ENCODE data around the gene GCFC2.
A peak's percentile ranks its signal among the peaks of the same experiment; 100 is the strongest.
"Not testable (repeated sequence)": the region's sequence is repeated elsewhere in the genome, so short reads cannot be mapped to it uniquely, and the experiment has no call there.

Gene GCFC2

DNA sequence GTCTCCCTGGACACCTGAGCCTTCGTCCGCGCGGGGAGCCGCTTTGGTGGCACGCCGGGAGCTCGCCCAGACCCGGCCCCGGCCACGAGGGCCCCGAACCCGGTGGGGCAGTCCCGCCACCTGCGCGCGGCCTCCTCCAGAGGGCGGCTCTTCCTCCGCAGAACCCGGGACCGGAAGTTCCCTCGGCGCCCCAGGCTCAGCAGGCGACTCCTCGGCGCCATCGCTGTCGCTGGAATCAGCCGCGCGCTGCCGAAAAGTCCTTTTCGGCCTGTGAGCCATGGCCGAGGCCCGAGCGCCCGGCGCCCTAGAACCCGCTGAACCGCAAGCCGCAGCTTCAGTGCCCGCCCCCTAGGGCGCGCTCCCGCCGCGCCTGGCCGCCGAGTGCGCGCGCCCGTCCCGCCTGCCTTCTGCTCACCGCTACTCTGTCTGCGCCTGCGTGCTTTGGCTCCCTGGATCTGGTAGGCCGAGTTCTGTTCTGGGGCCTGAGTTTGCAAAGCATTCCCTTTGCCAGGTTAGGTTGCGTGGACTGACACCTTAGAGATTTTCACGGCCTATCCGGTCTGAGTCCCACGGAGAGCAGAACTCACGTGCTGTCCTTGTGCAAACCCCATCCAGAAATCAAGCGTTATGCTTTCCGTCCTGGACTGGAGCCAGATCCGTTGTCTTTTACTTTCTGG, at the start of gene GCFC2:
TSS of gene GCFC2 (minus strand) at position 339 of the 677 bp plus-strand sequence. CDS start at position 279, 60 bp downstream.
- DNase-seq = peak; percentile 90

DNA sequence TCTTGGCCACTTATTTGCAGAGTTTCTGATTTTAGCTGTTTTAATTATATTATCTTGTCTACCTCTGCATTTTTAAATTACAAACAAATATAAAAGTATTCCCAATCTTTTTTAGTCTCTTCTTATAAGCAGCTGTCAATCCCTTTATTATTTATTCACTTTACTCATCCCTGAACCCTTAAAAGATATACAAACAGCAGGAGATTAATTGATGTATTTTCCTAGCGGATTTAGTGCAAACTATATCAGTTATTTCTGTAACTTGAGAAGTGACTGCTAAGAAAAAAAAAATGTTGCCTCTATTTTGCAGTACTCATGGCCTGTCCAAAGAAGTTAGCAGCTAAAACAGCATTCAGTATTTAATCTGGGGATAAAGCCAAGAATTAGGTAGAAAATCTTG, 42.1 kb upstream of the GCFC2 start:
- DNase-seq = no peak

DNA sequence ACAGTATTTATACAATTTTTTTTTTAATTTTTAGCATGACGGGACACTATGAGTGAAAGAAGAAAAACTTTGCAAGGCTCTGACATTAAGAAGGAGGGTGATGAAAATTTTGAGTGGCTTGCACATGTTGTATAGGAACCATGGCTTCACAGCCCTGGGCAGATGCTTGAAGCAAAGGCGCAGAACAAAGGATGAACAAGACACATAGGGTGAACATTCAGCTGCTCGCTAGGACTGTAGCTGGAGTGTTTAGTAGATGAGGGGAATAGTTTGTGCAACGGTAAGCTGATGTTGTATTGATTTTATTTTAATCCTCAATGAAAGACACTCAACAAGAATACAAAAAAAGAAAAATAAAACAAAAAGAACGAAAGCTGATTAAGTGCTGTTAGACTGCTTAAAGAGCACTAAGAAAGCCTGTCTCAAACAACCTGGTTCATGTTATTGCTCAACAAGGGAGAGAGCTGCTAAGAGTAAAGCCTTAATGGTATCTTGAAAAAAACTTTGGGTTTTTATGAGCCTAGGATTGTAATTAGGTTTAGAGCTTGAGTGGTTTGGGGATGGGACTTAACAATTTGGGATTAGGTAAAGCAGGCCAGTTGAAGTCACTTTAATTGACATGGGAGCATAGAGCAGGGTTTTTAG, 41.2 kb upstream of the GCFC2 start:
- DNase-seq = peak; percentile 77

DNA sequence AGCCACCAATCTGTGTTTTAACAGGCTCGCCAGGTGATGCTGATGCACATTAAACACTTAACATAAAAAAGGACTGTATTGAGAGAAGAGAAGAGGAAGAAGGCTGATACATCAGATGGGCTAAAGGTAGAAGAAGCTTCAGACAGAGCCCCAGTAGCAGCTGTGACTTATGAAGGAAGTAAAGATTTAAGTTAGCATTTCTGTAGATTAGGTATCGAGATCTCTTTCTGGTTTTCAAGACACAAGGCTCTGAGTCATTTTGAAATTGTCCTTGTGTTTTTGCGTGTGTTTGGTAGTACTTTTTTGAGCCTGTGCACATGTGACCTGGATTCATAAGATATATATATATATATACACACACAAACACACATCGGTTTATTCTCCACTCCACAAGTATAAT, 40.6 kb upstream of the GCFC2 start:
- DNase-seq = no peak

DNA sequence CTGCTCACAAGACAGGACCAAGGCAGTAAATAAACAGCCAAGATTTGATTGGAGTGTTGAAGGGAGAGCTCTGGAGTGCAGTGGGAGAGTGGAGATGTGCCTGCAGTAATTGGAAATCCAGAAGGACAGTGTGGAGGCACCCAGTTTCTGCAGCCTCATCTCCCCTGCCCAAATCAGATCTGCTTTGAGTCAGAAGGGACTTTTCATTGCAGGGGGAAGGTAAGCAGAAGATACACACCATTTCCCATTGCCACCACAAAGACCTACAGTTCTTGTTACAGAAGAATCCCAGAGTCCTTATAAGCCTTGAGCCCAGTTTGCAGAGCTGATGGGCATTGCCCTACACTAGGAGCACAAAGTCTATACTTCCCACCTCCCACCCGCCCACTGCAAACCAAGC, 27.2 kb upstream of the GCFC2 start:
- DNase-seq = no peak

DNA sequence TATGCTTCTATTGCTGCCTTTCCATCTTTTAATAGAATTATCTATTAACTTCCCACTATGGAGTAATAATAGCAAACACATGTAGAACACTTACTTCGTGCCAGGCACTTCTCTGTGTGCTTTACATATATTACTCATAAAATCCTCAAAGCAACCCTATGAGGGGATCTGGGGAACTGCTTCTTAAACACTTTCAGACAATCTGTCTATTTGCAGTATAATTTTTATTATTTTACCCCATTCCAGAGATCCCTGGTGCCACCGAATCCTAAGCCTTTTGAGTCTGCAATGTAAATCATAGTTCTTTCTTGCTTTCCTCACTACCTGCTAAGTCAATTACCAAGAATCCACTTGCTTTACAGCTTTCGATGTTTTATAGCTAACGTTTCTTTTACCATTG, 25.6 kb upstream of the GCFC2 start:
- no peak for DNase-seq

DNA sequence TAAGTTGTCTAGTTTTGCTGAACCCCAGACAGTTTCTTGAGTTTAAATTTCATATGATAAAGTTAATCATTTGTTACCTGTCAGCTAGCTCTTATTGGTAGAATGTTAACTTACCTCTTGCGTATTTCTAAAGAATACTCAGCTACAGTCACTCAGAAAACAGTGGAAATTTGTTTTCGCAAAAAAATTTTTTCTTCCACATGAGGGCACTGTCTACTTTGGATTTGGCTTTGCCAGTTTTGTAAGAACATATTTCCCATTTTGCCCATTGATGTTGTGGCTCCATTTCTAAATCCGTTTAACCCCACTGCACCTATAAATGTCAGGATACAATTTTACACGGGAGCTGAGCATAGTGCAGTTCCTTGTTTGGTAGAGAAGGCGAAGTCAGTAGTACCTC, 19.1 kb upstream of the GCFC2 start:
- DNase-seq = peak; percentile 40

DNA sequence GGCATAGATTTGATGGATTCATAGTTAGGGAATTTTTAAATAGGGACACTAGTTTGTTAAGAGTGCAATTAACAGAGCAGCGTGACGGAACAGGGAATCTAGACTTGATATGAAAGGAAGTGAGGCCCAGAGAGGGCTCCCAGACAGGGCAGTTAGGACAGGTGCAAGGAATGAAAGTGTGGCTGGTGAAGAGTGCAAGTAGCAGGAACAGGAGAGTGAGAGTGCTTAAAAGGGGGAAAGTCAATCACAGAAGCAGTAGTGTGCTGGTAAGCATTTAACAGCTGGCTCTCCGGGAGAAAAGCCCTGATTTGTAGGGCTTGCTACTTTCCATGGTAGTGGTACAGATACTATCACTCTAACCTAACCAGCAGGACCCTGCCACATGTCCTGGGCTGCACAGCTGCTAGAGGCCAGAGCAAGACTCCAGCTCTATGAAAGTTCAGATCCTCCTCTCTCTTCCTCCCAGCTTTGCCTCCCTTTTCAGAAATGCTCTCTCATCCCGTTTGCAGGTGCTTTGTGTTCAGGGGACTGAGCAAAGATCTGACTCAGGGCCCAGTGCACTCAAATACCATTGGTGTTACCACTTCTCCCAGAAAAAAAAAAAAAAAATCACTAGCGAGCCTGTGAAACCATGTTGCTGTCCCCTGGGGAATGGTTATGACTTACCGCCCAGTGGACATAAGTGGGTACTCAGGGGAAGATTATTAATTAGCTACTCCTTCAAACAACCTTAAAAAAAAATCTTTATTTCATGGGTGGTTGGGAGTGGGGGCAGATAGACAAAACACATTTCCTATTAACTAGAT, 18.1 kb upstream of the GCFC2 start:
- DNase-seq = peak; percentile 72

DNA sequence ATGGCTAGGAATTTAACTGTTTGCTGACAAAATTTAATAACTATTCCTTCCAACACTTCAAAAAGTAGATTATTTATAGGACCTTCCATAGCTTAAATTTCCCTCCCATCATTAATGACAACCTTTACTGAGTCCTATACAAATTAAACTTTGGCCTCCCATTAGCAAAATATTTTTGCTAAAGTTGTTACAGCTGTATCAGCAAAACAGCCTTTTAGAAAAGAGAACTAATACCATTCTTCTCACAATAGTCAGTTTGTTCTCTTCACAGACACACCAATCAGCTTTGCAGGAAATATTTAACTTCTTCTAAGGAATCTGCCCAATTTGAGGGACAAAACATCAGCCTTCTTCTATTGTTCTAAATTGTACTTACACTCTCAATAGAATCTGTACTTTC, 12.0 kb upstream of the GCFC2 start:
- DNase-seq = no peak

DNA sequence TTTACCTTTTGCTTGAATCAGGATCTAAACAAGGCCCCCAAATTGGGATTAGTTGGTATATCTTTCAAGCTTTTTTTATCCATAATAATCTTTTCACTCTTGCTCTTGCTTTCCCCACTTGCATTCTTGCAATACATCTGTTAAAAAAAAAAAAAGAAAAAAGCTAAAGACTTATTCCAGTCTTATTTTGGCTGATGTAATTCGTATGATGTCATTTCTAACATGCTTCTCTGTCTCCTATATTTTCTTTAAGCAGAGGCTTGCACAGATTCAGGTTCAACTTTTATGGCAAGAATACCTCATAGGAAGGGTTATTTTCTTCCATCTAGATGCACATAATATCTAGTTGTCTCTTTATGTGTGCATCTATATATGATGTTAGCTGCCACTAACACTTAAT, 9.8 kb upstream of the GCFC2 start:
- no peak for DNase-seq

DNA sequence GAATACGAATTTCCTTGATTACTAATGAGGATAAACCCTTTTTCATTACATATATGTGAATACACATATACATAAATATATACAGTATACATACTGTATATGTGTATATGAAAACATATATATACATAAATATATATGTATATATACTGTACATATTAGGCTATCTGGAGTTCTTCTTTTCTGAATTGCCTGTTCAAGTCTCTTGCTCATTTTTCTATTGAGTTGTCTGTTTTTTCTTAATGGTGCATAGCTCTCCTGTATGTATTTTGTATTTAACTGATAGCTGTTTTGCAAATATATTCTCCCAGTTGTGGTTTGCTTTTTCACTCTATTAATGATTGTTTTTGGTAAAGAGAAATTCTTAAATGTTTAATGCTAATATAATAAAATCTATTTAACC, 8.9 kb upstream of the GCFC2 start:
- no peak for DNase-seq

DNA sequence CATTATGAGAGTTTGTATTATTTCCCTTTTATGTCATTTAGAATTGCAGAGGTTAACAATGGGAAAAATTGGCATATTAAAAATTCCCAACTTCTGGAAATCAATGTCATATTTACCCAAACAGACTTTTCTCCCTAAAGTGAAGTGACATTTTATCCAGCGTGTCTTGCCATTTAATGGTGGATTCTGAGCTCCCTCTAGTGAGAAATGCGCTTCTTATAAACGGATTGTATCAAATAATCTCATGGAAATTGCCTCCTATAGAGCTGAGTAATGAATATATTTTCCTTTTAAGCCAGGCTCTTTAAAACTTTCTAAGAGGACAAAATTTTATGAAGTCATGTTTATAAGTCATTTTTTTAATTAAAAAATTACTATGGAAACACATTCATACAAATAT, 5.7 kb upstream of the GCFC2 start:
- DNase-seq = no peak

DNA sequence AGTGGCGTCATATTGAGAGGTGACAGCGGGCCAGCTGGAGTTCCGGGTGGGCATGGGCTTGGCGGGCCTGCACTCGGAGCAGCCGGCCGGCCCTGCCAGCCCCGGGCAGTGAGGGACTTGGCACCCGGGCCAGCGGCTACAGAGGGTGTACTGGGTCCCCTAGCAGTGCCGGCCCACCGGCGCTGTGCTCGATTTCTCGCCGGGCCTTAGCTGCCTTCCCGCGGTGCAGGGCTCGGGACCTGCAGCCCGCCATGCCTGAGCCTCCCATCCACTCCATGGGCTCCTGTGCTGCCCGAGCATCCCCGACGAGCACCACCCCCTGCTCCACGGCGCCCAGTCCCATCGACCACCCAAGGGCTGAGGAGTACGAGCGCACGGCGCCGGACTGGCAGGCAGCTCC, 875 bp upstream of the GCFC2 start:
- DNase-seq = not testable (repeated sequence)

DNA sequence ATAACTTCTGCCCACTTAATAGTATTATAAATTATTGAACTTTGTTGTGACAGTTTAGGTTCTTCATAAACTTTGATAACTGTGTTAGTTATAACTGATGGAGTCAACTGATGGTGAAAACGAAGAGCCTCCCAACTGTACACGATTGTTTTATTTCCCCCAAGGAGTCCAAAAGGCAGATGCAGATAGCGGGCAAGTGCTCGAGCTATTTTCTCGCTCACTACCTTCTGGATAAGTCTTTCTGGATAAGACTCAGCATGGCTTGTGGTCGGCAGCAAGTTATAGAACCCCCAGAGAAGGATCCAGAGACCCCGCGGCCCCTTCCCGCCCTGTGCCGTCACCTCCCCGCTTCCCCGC, 517 bp downstream of the GCFC2 start:
- peak; percentile 65 for DNase-seq

DNA sequence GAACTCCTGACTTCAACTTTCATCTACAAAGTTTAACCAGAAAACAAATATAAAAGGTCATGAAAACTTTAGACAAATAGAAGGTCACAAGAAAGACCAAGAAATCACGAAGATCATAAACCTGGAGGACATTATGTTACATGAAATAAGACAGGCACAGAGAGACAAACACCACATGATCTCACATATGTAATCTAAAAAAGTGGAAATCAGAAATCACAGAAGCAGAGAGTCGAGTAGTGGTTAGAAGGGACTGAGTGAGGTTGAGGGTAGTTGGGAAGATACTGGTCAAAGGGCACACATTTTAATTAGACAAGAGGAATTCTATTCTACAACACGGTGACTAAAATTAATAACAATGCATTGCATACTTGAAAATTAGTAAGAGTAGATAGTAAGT, 1.4 kb downstream of the GCFC2 start:
- DNase-seq = peak; percentile 30

DNA sequence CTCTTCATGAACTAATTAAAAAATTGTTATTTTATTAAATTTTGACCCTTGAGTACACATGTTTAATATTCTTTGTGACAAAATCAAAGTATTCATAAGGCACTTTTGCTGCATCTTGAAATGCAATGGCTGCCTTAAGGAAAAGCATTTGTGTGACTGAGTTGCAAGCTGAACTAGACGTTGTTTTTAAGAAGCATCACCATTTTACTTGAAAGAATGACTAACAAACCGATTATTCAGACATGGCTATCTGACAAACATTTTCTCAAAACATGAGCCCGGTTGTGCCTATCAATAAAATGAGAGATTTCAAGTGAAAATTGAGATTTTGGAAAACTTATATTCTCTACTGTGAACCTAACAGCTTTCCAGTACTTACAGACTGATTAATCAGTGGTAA, 2.8 kb downstream of the GCFC2 start:
- DNase-seq = peak; percentile 5

DNA sequence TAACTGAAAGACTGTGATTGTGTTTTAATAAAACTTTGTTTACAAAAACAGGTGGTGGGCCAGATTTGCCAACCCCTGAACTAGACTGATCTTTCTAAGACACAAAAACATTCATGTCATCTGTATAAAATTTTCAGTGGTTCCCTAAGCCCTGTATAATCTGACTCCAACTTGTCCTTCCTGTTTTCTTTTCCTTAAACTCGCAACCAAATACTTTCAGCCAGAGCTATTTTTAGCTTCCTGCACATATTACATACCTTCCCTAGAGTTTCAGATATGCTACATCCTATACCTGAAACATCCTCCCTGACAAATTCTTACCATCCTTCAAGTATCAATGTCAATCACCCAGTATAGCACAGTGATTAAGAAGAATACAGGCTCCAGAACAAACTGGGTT, 4.8 kb downstream of the GCFC2 start:
- DNase-seq = no peak

DNA sequence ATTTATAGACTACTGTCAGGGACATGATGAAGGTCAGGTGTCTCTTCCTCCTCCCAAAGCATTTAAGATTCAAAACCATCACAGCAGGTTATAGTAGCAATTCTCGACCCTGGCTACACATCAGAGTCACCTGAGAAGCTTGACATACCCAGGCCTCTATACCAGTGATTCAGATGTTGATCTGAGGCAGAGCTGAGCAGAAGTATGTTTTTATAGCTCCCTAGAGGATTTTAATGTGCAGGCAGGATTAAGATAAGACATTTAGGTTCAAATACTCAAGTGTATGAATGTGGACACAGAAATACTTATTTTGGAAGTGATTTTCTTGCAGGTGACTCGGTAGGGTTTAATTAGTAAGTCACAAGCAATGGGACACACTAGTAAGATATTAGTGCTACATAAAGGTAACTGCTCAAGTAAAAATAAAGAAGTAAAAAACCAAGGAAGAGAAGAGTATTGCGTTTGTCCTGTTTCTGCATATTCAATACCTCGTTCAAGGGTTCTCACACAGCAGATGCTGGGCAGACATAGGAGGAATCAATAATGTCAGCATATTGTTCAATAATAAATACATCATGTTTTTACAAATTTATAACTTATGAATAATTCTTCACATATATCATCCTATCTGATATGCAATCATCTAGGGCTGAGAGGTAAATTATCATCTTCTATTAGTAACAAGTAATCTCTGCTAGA, 7.0 kb downstream of the GCFC2 start:
- DNase-seq = no peak

DNA sequence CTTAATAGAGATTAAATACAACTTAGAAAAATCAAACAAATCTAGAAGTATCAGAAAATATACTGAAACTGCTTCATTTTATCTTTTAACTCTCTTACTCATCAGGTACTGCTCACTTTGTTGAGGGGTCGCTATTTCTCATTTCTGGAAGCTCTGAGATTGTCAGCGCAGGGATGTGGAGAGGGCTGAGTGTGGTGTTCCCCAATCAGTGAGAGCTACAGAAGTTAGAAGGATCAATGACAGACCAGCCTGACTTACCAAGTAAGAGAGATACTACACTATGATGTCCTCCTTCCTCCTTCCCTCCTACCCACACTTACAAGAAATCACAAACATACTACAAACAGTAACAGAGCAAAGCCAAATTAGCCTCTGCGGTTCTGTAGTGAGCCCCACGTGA, 8.1 kb downstream of the GCFC2 start:
- no peak for DNase-seq

DNA sequence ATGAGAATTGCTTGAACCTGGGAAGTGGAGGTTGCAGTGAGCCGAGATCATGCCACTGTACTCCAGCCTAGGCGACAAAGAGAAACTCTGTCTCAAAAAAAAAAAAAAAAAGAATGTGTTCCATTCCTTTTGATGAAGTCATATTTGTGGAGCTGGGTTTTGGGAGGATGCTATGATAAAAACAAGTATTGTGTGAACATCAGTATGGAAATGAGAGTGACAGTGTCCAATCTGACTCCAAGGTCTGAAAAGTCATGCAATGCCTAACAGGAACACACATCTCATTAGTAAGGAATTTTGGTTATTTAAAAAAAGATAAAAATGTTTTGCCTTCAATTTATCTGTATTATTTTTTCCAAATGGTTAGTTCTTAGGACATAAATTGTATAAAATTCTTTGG, 11.8 kb downstream of the GCFC2 start:
- DNase-seq = no peak

DNA sequence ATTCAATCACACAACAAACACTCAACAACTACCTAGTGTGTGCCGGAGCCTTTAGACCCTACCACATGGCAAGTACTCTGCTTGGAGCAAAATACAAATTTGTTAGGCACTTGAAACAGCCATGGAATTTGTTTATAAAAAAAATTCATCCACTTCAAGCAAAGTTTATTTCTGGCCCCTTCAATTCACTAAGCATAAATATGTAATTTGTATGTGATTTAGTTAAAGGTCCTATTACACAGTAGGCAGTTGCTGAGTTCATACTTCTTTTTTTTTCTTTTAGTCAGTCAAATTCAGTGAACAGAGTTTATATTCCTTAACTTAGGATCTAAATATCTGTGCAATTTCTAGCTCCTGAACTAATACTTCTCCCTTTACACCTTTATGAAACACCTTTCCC, 22.5 kb downstream of the GCFC2 start:
- no peak for DNase-seq

DNA sequence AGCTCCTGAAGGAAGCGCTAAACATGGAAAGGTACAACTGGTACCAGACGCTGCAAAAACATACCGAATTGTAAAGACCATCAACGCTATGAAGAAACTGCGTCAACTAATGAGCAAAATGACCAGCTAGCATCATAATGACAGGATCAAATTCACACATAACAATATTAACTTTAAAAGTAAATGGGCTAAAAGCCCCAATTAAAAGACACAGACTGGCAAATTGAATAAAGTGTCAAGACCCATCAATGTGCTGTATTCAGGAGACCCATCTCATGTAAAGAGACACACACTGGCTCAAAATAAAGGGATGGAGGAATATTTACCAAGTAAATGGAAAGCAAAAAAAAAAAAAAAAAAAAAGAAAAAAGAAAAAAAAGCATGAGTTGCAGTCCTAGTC, 27.3 kb downstream of the GCFC2 start:
- DNase-seq = not testable (repeated sequence)

DNA sequence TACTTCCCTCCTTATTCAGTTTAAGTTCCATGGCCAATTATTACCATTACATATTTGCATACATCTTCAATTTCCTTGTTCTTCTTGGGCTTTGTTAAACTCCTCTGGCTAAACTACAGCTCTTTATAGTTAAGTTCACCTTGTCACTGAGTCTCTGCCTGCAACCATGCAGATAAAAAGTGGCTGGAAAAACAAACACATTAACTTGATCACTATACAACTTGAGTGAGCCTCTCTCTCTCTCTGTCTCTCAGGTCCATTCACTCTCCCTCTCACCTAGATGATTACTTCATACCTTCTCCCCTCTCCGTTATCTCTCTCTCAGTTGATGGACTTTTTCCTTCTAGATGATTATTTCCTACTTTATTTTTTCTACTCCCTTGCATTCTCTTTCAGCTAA, 30.3 kb downstream of the GCFC2 start:
- peak; percentile 13 for DNase-seq

DNA sequence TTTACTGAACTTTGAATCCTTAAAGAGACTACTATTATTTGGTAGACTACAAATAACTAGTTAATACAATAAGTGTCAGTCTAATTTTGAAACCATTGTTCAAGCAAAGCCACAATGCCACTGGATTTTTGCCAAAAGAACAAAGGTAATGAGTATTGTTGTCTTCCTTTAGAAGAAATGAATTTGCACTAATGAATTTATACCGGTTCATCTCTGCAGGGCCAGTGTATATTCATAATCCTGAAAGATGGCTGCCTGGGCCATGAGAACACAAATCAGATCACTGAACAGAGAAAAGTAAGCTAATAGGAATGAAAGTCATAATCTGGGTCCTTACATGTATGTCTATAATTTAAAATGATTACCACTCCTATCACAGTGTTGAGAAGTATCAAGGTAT, 31.2 kb downstream of the GCFC2 start:
- DNase-seq = no peak

All from DMS79 treated with DMSO at 0.1 percent for 48 hours (cell line).